NT2/D1 (cell line): ENCODE results near the gene ZNF41.

Source experiments
- SUZ12 ChIP-seq: IDR thresholded peaks from 2 replicates; pipeline ENCODE4 v1.6.1; 2011; ENCODE audit not compliant: insufficient read length, insufficient read depth; ENCODE audit errors: extremely low read depth
- YY1 ChIP-seq: IDR thresholded peaks from 2 replicates; pipeline ENCODE4 v1.6.1; 2011; ENCODE audit not compliant: insufficient read length, insufficient read depth
- ZNF274 ChIP-seq: IDR thresholded peaks from 2 replicates; pipeline ENCODE4 v1.6.1; 2011; ENCODE audit warnings: mild to moderate bottlenecking, low read depth, low read length

GRCh38 chrX:47446431-47446830 lies 36.6 kb downstream of the ZNF41 start:
- TF ChIP-seq YY1: no peak
- TF ChIP-seq SUZ12: no peak
- TF ChIP-seq ZNF274: no peak
